OCI-LY3 (cell line): ENCODE results near the gene FMNL1.

Experiments
- H2AFZ ChIP-seq: fragments of 200-600, 300-600 bp; shearing (Covaris generic); 2 replicates; pipeline ENCODE4 v1.6.0; 2014; ENCODE audit warnings: antibody characterized with exemption, low read depth, low read length
- H3K27ac ChIP-seq: fragments of 200-600, 300-600 bp; sonication (generic); 2 replicates; pipeline ENCODE4 v1.5.1; 2014; ENCODE audit warnings: mild to moderate bottlenecking, low read length, moderate library complexity, mixed read lengths
- H3K27me3 ChIP-seq: fragments of 200-600, 300-600 bp; sonication (generic); 2 replicates; pipeline ENCODE4 v1.6.1; 2014; ENCODE audit warnings: low read depth, low read length, mixed read lengths
- H3K36me3 ChIP-seq: fragments of 200-600, 300-600 bp; sonication (generic); replicated peaks from 2 replicates; pipeline ENCODE3; 2014; ENCODE audit warnings: low read depth, low read length, mixed read lengths
- H3K4me1 ChIP-seq: fragments of 300-600, 200-600 bp; sonication (generic); 2 replicates; pipeline ENCODE4 v1.6.1; 2014; ENCODE audit warnings: low read length, mixed read lengths
- H3K4me2 ChIP-seq: fragments of 200-600, 300-600 bp; sonication (generic); 2 replicates; pipeline ENCODE4 v1.6.1; 2014; ENCODE audit warnings: low read length, mixed read lengths
- H3K4me3 ChIP-seq: fragments of 300-600, 200-600 bp; sonication (generic); 2 replicates; pipeline ENCODE4 v1.5.1; 2014; ENCODE audit warnings: antibody characterized with exemption, mild to moderate bottlenecking, low read length, moderate library complexity
- H3K79me2 ChIP-seq: fragments of 300-600, 200-600 bp; shearing (Covaris generic); 2 replicates; pipeline ENCODE4 v1.6.1; 2014; ENCODE audit warnings: mild to moderate bottlenecking, low read length, mixed read lengths
- H3K9ac ChIP-seq: fragments of 300-600, 200-600 bp; shearing (Covaris generic); 2 replicates; pipeline ENCODE4 v1.6.0; 2014; ENCODE audit warnings: mild to moderate bottlenecking, low read length, moderate library complexity
- H3K9me3 ChIP-seq: fragments of 200-600, 300-600 bp; shearing (Covaris generic); 2 replicates; pipeline ENCODE4 v1.6.1; 2014; ENCODE audit warnings: low read length, mixed read lengths; ENCODE audit not compliant: insufficient read depth
- H4K20me1 ChIP-seq: fragments of 200-600, 300-600 bp; sonication (generic); 2 replicates; pipeline ENCODE4 v1.6.1; 2016; ENCODE audit warnings: low read length, mixed read lengths; ENCODE audit not compliant: insufficient read depth
- CTCF ChIP-seq: fragments of 200-600, 300-600 bp; sonication (generic); IDR thresholded peaks from 2 replicates; pipeline ENCODE4 v1.5.1; 2014; ENCODE audit warnings: antibody characterized with exemption, low read length, low read depth
- EZH2phosphoT487 ChIP-seq: fragments of 200-600 bp; shearing (Covaris generic); IDR thresholded peaks from 2 replicates; pipeline ENCODE4 v1.6.1; 2018; ENCODE audit warnings: antibody characterized with exemption, mixed run types, low read depth

The FMNL1 gene

GRCh38 chr17:45292696-45293412, 71.2 kb downstream of the FMNL1 start:
- Histone ChIP-seq H2AFZ (no peak overlapping the region), H3K4me1 (peaks cover 71% of the 10 kb centered on the region), H3K79me2 (peaks cover 91% of the 10 kb centered on the region), H3K4me2 (peak overlapping the region; percentile 59; the same call in 1 of the 2 replicates), H3K9ac (no peak overlapping the region), H3K4me3 (no peak overlapping the region), H4K20me1 (peaks cover 85% of the 10 kb centered on the region), H3K9me3 (no peaks in the 10 kb centered on the region), H3K27ac (peak overlapping the region; percentile 8; the same call in 1 of the 2 replicates), H3K36me3 (peaks cover 73% of the 10 kb centered on the region), H3K27me3 (no peaks in the 10 kb centered on the region)
- TF ChIP-seq EZH2phosphoT487 (no peak), CTCF (no peak)

- no peak overlapping the region for H2AFZ ChIP-seq
- H4K20me1 ChIP-seq: peaks cover 93% of the 10 kb centered on the region
- H3K36me3 ChIP-seq: peaks cover 70% of the 10 kb centered on the region
- TF ChIP-seq CTCF (peak; percentile 16; the same call in 1 of the 2 replicates), EZH2phosphoT487 (no peak)
- H3K27me3 ChIP-seq: no peaks in the 10 kb centered on the region
- H3K79me2 ChIP-seq: peaks cover 98% of the 10 kb centered on the region
- H3K4me2 ChIP-seq: peak overlapping the region; percentile 59
- peaks cover 79% of the 10 kb centered on the region for H3K4me1 ChIP-seq
- H3K27ac ChIP-seq: peak overlapping the region; percentile 42
- no peaks in the 10 kb centered on the region for H3K9me3 ChIP-seq
- peak overlapping the region; percentile 45; the same call in 1 of the 2 replicates for H3K9ac ChIP-seq
- no peak overlapping the region for H3K4me3 ChIP-seq
Measured at GRCh38 chr17:45293413-45294211, 71.9 kb downstream of the FMNL1 start.

- no peak overlapping the region for H3K9ac ChIP-seq
- TF ChIP-seq CTCF: no peak
- no peak for TF ChIP-seq EZH2phosphoT487
- H3K4me3 ChIP-seq: no peak overlapping the region
- H4K20me1 ChIP-seq: peaks cover 95% of the 10 kb centered on the region
- no peak overlapping the region for H3K27ac ChIP-seq
- peaks cover 100% of the 10 kb centered on the region for H3K79me2 ChIP-seq
- no peak overlapping the region for H2AFZ ChIP-seq
- peaks cover 88% of the 10 kb centered on the region for H3K4me1 ChIP-seq
- peak overlapping the region; percentile 59 for H3K4me2 ChIP-seq
- no peaks in the 10 kb centered on the region for H3K9me3 ChIP-seq
- no peaks in the 10 kb centered on the region for H3K27me3 ChIP-seq
- H3K36me3 ChIP-seq: peaks cover 61% of the 10 kb centered on the region
Measured at GRCh38 chr17:45294506-45294905, 72.8 kb downstream of the FMNL1 start.
